ENCODE measurements around the gene SGK1.

The SGK1 gene

DNA sequence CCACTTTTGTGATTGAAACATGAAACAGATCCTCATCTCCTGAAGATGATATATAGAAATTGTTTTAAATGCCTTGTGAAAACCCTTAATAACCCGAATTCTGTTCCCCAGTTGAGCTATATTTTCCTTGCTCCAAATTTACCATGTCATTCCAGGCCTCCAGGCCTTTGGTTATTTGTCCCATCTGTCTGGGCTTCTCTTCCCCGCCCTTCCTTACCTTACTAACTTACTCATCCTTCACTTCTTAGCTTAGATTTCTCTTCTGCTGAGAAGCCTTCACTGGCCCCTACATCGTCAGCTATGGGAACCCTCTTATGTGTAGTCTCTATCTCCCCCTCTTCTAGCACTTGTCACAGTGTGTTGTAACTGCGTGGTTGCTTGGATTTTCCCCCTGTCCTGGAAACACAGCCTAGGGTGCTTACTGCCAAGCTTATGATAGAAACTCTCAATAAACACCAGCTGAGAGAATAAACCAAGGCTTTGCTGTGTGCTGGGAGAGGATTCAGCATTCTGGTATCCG, 68.6 kb downstream of the SGK1 start:
- Histone ChIP-seq H3K27me3 (ENCODE audit: insufficient read depth, poor library complexity, severe bottlenecking) (no peaks in the 10 kb centered on the region), H3K4me3 (ENCODE audit: severe bottlenecking) (no peak overlapping the region), H3K36me3 (ENCODE audit: low read depth) (no peaks in the 10 kb centered on the region), H3K27ac (ENCODE audit: poor library complexity, severe bottlenecking) (no peak overlapping the region), H3K9me3 (ENCODE audit: severe bottlenecking) (no peaks in the 10 kb centered on the region), H3K4me1 (ENCODE audit: insufficient read depth, poor library complexity, severe bottlenecking) (peaks cover 22% of the 10 kb centered on the region)
- DNase-seq (ENCODE audit: low spot score) = no peak
- TF ChIP-seq, protein P1, sequence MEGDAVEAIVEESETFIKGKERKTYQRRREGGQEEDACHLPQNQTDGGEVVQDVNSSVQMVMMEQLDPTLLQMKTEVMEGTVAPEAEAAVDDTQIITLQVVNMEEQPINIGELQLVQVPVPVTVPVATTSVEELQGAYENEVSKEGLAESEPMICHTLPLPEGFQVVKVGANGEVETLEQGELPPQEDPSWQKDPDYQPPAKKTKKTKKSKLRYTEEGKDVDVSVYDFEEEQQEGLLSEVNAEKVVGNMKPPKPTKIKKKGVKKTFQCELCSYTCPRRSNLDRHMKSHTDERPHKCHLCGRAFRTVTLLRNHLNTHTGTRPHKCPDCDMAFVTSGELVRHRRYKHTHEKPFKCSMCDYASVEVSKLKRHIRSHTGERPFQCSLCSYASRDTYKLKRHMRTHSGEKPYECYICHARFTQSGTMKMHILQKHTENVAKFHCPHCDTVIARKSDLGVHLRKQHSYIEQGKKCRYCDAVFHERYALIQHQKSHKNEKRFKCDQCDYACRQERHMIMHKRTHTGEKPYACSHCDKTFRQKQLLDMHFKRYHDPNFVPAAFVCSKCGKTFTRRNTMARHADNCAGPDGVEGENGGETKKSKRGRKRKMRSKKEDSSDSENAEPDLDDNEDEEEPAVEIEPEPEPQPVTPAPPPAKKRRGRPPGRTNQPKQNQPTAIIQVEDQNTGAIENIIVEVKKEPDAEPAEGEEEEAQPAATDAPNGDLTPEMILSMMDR (IDR thresholded peaks at IDR 0.05; ENCODE audit: poor library complexity, severe bottlenecking) = no peak
- ATAC-seq (ENCODE audit: low read depth) = no peak

DNA sequence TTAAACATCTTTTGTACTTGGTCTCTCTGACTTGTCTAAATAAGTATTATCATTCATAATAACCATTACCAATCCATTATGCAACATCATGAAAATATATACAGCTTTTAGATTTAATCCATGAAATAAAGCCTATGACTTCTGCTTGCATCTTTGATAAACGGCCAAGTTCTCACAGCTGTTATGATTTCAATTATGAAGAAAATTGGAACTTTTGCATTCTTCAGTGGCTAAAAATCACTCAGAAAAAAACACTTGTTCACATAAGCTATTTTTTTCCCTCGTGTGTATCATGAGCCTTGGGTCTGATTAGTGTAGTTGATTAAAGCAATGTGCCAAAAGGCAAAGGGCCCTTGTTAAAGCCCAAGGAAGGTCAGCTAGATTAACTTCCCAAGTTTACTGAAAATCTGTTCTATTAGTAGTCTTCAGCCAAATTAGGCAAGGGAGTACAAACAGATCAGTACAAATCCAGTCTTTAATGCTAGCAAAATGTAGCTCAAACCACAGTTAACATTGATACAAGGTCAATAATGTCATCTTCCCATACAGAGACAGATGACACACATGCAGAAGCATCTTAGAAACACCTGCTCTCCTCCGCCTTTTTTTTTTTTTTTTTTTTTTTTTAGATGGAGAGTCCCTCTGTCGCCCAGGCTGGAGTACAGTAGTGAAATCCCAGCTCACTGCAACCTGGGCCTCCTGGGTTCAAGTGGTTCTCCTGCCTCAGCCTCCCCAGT, 69.9 kb downstream of the SGK1 start:
- H3K9me3 ChIP-seq (ENCODE audit: severe bottlenecking) = no peaks in the 10 kb centered on the region
- H3K27ac ChIP-seq (ENCODE audit: poor library complexity, severe bottlenecking) = no peak overlapping the region
- ATAC-seq (ENCODE audit: low read depth) (no peak), DNase-seq (ENCODE audit: low spot score) (no peak)
- H3K4me3 ChIP-seq (ENCODE audit: severe bottlenecking) = no peak overlapping the region
- TF ChIP-seq, protein P1 (IDR thresholded peaks at IDR 0.05; ENCODE audit: poor library complexity, severe bottlenecking) = no peak
- no peaks in the 10 kb centered on the region for H3K36me3 ChIP-seq (ENCODE audit: low read depth)
- H3K27me3 ChIP-seq (ENCODE audit: insufficient read depth, poor library complexity, severe bottlenecking) = no peaks in the 10 kb centered on the region
- H3K4me1 ChIP-seq (ENCODE audit: insufficient read depth, poor library complexity, severe bottlenecking) = peaks cover 22% of the 10 kb centered on the region

DNA sequence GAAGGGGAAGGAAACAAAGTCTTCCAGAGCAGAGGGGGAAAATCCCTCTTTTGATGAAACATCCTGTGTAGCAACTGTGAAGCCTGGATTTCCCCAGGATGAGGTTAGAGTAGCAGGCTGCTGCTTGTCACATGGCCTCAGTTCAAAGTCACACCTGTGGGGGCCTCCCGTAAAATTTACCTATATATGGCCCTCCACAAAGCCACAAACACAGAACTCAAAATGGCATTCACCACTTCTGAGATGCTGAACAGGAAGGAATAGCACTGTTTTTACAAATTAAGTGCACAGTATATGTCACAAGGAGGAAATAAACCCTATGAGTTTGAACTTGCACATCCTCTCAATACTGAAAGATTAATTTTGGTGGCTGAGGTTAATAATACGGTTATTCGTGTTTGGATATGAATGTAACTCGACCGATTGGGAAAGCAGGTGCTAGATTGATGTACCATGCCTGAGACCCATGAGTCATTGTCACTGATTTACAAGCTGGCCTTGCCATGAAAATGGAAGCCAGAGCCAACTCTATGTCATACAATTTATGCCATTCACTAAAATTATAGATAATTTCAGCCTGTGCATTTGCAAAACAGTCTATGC, 70.6 kb downstream of the SGK1 start:
- H3K36me3 ChIP-seq (ENCODE audit: low read depth) = no peaks in the 10 kb centered on the region
- no peak for ATAC-seq (ENCODE audit: low read depth)

DNA sequence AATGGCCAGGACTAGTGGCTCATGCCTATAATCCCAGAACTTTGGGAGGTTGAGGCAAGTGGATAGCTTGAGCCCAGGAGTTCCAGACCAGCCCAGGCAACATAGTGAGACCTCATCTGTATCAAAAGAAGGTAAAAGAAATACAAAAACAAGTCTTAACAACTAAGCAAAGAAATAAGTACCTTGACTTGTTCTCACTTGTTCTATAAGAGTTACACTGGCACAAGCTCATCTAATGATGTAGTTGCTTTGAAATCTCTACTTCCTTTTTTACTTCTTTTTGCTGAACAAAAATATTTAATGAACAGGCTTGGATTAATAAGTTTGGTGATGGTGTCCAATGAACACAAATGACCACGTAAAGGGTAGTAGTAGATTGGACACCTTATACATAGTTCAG, 72.2 kb downstream of the SGK1 start:
- DNase-seq (ENCODE audit: low spot score) (no peak), ATAC-seq (ENCODE audit: low read depth) (no peak)
- H3K36me3 ChIP-seq (ENCODE audit: low read depth) = no peaks in the 10 kb centered on the region
- H3K27ac ChIP-seq (ENCODE audit: poor library complexity, severe bottlenecking) = peak overlapping the region; percentile 22
- no peak overlapping the region for H3K4me3 ChIP-seq (ENCODE audit: severe bottlenecking)
- H3K4me1 ChIP-seq (ENCODE audit: insufficient read depth, poor library complexity, severe bottlenecking) = peaks cover 25% of the 10 kb centered on the region
- no peaks in the 10 kb centered on the region for H3K27me3 ChIP-seq (ENCODE audit: insufficient read depth, poor library complexity, severe bottlenecking)
- TF ChIP-seq, protein P1 (IDR thresholded peaks at IDR 0.05; ENCODE audit: poor library complexity, severe bottlenecking) = no peak
- H3K9me3 ChIP-seq (ENCODE audit: severe bottlenecking) = no peaks in the 10 kb centered on the region

More for the DNA sequence above, 70.6 kb downstream of the SGK1 start:
- Histone ChIP-seq H3K27me3 (ENCODE audit: insufficient read depth, poor library complexity, severe bottlenecking) (no peaks in the 10 kb centered on the region), H3K4me3 (ENCODE audit: severe bottlenecking) (no peak overlapping the region), H3K27ac (ENCODE audit: poor library complexity, severe bottlenecking) (no peak overlapping the region), H3K9me3 (ENCODE audit: severe bottlenecking) (no peaks in the 10 kb centered on the region), H3K4me1 (ENCODE audit: insufficient read depth, poor library complexity, severe bottlenecking) (peaks cover 22% of the 10 kb centered on the region)
- TF ChIP-seq, protein P1 (IDR thresholded peaks at IDR 0.05; ENCODE audit: poor library complexity, severe bottlenecking) = no peak
- DNase-seq (ENCODE audit: low spot score) = no peak

DNA sequence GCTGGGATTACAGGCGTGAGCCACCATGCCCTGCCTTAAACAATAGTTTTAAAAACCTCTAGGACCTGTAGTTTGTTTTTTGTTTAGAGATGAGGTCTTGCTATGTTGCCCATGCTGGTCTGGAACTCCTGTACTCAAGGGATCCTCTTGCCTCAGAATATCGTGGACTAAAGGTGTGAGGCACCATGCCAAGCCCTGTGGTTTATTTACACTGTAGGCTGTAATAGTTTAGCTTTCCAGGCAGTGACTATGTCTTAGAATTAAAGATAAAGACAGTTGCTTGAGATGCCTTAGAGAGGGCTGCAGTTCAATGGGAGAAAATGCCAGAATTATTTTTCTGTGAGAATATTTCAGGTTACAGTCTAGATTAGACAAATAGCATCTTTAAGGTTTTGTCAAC, 72.9 kb downstream of the SGK1 start:
- H3K4me1 ChIP-seq (ENCODE audit: insufficient read depth, poor library complexity, severe bottlenecking) = peaks cover 31% of the 10 kb centered on the region

More for the DNA sequence above, 72.9 kb downstream of the SGK1 start:
- DNase-seq (ENCODE audit: low spot score) (no peak), ATAC-seq (ENCODE audit: low read depth) (peak; percentile 49; the same call in 1 of the 3 replicates)
- Histone ChIP-seq H3K36me3 (ENCODE audit: low read depth) (no peaks in the 10 kb centered on the region), H3K27me3 (ENCODE audit: insufficient read depth, poor library complexity, severe bottlenecking) (no peaks in the 10 kb centered on the region), H3K27ac (ENCODE audit: poor library complexity, severe bottlenecking) (peak overlapping the region; percentile 22), H3K9me3 (ENCODE audit: severe bottlenecking) (no peaks in the 10 kb centered on the region), H3K4me3 (ENCODE audit: severe bottlenecking) (no peak overlapping the region)
- TF ChIP-seq, protein P1 (IDR thresholded peaks at IDR 0.05; ENCODE audit: poor library complexity, severe bottlenecking) = no peak

Data from RWPE2 (cell line).